ENCODE measurements around the gene NPHP1. TPM values are rescaled to one million over a fixed set of nuclear protein-coding genes. Genes with fewer than 3 reads are reported as not detected.
A peak's percentile ranks its signal among the peaks of the same experiment; 100 is the strongest.
"Not testable (repeated sequence)": the region's sequence is repeated elsewhere in the genome, so short reads cannot be mapped to it uniquely, and the experiment has no call there.

Gene NPHP1
- total RNA-seq, 2 donors from 2014 or later, result 0.56 to 1.3 TPM

DNA sequence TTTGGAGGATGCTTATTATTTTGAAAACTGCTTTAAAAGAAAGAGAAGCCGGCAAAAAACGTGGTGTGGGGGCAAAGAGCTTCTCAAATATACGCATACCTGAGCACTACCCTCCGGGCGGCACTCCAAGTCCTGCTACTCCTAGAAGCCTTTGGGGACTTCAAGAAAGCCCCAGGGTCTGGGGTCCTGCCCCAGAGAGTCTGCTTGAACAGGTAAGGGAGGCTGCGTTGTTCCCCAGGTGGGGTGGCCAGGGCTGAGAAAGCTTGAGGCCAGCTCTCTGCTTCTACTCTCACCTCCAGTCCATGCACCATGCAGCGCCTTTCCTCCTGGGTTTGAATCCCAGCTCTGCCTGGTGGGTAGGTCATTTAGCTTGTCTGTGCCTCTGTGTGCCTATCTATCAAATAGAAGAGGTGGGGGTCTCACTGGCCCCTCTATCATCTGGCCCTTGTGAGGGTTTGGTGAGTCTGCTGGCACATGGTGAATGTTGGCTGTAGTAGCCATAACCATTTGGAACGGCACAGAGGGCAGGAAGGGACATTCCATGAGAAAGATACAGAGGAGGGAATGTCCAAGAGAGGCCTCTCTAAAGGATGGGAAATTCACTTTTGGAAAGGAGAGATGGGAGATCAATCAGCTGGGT lies 108.7 kb downstream of the NPHP1 start:
- ATAC-seq, result no peak
- DNase-seq, result no peak
- intact Hi-C loops (cut with DNase I, micrococcal nuclease), result no loop called here

- DNase-seq, result not testable (repeated sequence)
Observed at GRCh38 chr2:110094884-110095534, 109.8 kb downstream of the NPHP1 start.

DNA sequence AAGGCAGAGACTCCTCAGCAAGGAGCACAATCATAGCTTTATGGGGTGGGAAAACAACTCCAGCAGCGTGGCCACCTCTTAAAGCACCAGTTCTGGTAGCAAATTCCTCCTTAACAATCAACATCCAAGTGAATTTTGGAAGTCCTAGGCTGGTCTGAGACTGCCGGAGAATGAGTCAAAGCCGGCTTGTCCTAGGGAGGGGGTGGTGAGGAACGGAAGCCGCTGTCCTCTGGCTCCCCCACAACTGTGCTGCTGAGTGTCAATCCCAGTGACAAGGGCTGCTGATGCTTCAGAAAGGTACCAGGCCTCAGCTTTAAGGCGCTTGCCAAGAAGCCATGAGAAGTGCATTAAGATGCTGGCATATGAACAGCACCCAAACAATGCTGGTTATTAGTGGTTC lies 110.9 kb downstream of the NPHP1 start:
- DNase-seq; ATAC-seq; intact Hi-C loops (cut with DNase I, micrococcal nuclease): not testable (repeated sequence)

More at GRCh38 chr2:110094884-110095534, 109.8 kb downstream of the NPHP1 start:
- ATAC-seq; intact Hi-C loops (cut with DNase I, micrococcal nuclease): not testable (repeated sequence)

GRCh38 chr2:110090164-110090563 lies 114.6 kb downstream of the NPHP1 start:
- DNase-seq; ATAC-seq; intact Hi-C loops (cut with DNase I, micrococcal nuclease): not testable (repeated sequence)

GRCh38 chr2:110083757-110084156 lies 121.1 kb downstream of the NPHP1 start:
- intact Hi-C loops (cut with DNase I, micrococcal nuclease); ATAC-seq; DNase-seq: not testable (repeated sequence)

GRCh38 chr2:110083162-110083561 lies 121.7 kb downstream of the NPHP1 start:
- DNase-seq; intact Hi-C loops (cut with DNase I, micrococcal nuclease); ATAC-seq: not testable (repeated sequence)

DNA sequence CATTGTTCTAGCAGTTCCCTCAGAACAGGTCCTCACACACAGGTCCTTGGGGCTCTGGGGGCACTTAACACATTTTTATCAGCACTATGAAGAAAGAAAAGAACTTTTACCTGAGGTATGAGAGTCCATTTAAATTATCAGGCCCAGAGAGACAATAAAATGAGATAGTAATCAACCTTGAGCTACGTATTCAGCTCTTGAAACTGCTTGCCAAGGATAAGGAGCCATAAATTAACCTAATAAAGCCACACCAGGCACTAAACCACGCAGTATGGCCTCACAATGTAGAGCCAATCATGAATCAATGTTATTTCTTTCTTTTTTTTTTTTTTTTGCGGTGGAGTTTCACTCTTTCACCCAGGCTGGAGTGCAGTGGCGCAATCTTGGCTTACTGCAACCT lies 126.7 kb downstream of the NPHP1 start:
- DNase-seq; intact Hi-C loops (cut with DNase I, micrococcal nuclease): not testable (repeated sequence)
- peak; percentile 89 for ATAC-seq

DNA sequence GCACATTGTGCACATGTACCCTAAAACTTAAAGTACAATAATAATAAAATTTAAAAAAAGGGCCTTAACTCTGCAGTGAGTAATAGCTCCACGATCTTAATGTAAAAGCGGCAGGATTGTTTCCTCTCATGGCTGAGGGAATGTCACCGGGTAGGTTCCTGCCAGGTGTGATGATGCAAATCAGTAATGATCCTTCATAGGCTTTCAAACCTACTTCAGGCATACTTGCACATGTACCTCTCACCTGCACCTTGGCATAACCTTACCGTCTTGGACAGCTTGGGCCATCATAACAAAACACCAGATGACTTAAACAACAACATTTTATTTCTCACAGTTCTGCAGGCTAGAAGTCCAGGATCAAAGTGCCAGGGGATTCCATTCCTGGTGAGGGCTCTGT lies 128.9 kb downstream of the NPHP1 start:
- DNase-seq; ATAC-seq; intact Hi-C loops (cut with DNase I, micrococcal nuclease): not testable (repeated sequence)

Small RNAs within 50 kb of the gene (microRNA-seq; reads per million reads assigned to microRNA genes)
- gene MIR4436B1, result 0 reads per million in 2 donors

Other genes starting within 250 kb of the NPHP1 start
- 100 to 1,000 TPM; 368 to 561 TPM for gene MALL, start 89.2 kb downstream of the NPHP1 start, total RNA-seq
- 10 to 100 TPM; 28.5 to 45.8 TPM for gene MTLN, start 7.5 kb upstream of the NPHP1 start, total RNA-seq